AG09309 (cell line): ENCODE data around the gene PHF5A.

ENCODE experiments used
- DNase-seq: peaks from one replicate; pipeline ENCODE4 v3.0.0-alpha.2; 2010; ENCODE audit warnings: low read depth
- H3K4me3 ChIP-seq: 2 replicates; pipeline ENCODE4 v1.5.1; 2011; ENCODE audit warnings: mild to moderate bottlenecking, low read depth, low read length, moderate library complexity; ENCODE audit not compliant: control insufficient read depth
- CTCF ChIP-seq: IDR thresholded peaks from 2 replicates; pipeline ENCODE4 v1.5.1; 2011; ENCODE audit warnings: mild to moderate bottlenecking, low read depth, low read length, inconsistent platforms; ENCODE audit not compliant: insufficient read depth, control insufficient read depth; ENCODE audit errors: missing control alignments

PHF5A gene

GRCh38 chr22:41488076-41488475, 19.6 kb upstream of the PHF5A start:
- no peak for TF ChIP-seq CTCF
- DNase-seq: no peak
- H3K4me3 ChIP-seq: no peak overlapping the region

DNA sequence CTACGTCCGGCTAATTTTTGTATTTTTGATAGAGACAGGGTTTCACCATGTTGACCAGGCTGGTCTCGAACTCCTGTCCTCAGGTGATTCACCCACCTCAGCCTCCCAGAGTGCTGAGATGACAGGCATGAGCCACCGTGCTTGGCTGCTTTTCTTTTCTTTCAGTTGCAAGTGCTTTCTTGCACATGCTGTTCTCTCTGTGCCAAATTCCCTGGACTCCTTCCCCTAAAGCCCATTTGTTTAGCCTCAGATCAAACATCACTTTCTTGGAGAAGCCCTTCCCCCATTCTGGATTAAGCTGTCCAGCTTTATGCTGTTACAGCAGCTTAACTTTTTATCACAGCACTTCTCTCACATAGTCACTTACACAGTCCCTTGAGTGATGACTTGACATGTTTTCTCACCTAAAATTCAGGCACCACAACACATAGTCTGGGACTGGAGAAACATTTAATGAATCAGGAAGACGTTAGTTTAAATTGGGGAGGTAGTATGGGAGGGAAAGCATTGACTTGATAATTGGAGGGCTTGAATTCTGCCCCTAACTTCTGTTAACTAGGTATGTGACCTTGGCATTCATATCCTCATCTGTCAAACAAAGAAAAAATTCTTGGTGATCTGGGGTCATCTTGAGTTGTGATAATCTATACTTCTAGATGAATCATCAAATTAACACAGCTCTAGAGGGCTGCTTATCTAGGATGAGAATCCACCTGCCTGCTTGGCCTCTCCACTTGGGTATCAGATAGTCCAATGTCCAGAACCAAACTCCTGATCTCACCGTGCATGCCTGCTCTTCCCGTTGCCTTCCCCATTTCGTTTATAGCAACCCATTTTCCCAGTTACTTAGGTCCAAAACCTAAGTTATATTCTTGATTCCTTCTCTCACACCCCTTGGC, 18.8 kb upstream of the PHF5A start:
- TF ChIP-seq CTCF: no peak
- no peak for DNase-seq
- H3K4me3 ChIP-seq: no peak overlapping the region

DNA sequence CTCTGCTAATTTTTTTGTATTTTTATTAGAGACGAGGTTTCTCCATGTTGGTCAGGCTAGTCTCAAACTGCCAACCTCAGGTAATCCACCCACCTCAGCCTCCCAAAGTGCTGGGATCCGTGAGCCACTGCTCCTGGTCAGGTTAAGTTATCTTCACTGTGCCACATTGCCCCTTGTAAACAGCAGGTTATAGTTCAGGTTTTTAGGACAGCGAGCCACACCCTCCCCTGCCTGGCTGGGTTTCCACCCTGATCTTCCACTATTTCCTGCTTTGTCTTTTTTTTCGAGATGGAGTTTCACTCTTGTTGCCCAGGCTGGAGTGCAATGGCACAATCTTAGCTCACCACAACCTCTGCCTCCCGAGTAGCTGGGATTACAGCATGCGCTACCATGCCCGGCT, 16.5 kb upstream of the PHF5A start:
- no peak for TF ChIP-seq CTCF
- DNase-seq: no peak
- H3K4me3 ChIP-seq: no peak overlapping the region

DNA sequence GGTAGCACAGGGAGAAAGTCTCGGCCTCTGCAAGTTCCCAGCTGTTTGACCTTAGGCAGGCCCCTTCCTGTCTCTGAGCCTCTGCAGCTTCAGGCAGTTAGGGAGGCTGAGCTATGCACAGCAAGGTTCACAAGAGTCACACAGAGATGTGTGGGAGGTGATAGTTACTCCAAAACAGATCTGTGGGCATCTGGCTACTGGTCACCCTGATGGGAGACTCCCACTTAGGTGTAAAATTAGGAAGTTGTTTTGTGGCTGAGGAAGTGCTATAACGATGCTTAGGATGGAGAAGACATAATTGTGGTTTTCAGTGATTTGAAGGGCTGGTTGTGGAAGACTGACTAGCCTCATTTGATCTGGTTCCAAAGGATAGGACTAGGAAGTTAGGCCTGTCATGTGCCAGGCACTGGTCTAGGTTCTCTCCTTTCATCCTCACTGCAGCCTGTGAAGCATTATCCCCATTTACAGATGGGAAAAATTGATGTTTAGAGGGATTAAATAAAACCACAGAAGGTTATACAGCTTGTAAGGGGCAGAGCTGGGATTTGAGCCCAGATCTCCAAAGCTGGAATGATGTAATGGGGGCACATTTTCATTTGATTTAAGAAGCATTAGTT, 13.9 kb upstream of the PHF5A start:
- no peak for TF ChIP-seq CTCF
- DNase-seq: peak; percentile 43

DNA sequence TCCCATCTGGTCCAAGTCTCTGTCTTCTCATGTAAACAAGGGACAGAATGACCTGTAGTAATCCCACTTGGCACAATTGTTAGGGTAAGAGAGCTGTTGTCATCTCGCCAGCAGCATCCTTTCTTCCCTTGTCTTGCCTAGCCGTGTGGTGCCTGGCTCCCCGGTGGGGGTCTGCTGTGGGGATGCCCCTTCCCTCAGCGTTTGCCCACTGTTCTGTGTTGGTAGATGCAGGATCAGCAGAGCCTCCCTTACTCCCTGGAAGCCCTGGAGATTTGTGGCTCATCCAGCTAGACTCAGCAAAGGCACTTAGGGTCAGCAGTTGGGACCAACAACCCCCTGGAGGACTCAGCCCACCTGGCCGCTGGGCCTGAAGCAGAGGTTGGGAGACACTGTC, 13.4 kb upstream of the PHF5A start:
- DNase-seq: no peak
- H3K4me3 ChIP-seq: no peak overlapping the region
- no peak for TF ChIP-seq CTCF

More for the DNA sequence above, 13.9 kb upstream of the PHF5A start:
- H3K4me3 ChIP-seq: no peak overlapping the region

DNA sequence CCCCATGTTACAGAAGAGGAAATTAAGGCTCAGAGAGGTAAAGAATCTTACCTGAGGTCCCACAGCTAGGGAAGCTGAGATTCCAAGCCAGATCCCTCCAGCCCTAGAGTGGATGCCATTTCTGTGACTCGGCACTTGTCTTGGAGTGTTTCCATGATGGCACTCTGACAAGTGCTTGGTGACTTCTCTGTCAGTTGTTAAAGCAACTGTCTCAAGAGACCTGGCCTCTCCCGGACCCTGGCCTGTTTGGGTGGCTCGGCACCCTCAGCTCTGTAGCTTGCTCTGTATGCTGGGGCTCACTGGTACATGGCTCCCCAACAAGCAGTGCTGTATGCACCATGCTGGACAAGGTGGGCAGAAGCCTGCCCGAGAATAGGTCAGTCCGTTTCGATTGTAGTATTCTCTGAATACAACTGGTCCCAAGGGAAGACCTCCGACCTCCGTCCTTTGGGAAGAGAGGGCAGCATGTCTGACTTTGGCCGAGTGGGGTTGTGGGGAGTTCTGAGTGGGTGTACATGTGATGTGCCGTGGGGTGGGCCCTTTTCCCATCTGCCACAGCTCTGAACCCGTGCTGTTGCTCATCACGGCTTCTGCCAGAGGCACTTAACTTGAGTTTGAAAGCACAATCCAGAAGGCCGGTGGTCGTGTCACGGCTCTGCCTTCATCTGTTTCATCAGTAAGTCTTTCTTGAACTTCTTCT, 12.8 kb upstream of the PHF5A start:
- no peak for DNase-seq
- H3K4me3 ChIP-seq: no peak overlapping the region
- TF ChIP-seq CTCF: no peak
